Epithelial cell of alveolus of lung (primary cell): Measurements from ENCODE around the gene DPM1. TPM values are rescaled to one million over a fixed set of nuclear protein-coding genes. Genes with fewer than 3 reads are reported as not detected.

Experiments
- total RNA-seq: library from RNA; depleted of rRNA; stranded (reverse); fragments of >200 nt; gene quantifications from 2 replicates; pipeline ENCODE4 v1.2.1, GENCODE V29; 2015

The DPM1 gene
- 49.7 and 52.9 TPM in 2 replicates for total RNA-seq

DNA sequence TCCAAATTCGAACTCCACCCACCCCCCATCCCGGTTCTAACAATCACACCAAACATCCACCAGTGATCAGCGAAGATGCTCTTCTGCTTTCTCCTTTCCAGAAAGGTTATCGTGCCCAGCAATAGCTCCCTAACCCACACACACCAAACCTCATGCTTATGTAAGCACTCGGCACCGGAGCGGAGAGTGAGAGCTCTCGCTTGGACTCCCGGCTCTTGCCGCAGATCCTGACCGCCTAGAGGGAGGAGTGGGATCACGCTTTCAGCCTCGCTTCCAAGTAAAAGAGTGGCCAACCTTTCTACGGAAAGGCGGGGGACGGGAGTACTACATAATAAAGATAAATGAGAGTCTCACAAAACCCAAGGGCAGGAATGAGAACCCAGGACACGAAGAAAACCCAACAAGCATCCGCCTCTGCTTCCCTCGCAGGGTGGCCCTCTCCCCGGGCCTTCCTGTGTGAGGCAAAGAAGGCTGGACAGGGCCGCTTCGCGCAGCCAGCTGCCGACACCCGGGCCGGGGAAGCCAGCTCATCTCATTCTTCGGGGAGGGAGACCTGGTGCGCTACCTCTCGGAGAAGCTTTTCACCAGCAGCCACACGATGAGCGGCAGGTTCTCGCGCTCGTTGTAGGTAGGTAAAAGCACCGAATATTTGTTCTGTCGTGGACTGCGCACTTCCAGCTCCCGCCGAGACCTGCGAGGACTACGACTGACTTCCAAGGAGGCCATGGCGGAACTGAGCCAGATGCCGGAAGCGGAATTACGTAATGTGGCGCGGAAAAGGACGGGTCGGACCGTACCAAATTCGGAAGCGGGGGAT, at the start of gene DPM1:
Gene DPM1 (minus strand): TSS at position 735 of the 817 bp plus-strand sequence. CDS start 9 bp downstream, at position 726.

DNA sequence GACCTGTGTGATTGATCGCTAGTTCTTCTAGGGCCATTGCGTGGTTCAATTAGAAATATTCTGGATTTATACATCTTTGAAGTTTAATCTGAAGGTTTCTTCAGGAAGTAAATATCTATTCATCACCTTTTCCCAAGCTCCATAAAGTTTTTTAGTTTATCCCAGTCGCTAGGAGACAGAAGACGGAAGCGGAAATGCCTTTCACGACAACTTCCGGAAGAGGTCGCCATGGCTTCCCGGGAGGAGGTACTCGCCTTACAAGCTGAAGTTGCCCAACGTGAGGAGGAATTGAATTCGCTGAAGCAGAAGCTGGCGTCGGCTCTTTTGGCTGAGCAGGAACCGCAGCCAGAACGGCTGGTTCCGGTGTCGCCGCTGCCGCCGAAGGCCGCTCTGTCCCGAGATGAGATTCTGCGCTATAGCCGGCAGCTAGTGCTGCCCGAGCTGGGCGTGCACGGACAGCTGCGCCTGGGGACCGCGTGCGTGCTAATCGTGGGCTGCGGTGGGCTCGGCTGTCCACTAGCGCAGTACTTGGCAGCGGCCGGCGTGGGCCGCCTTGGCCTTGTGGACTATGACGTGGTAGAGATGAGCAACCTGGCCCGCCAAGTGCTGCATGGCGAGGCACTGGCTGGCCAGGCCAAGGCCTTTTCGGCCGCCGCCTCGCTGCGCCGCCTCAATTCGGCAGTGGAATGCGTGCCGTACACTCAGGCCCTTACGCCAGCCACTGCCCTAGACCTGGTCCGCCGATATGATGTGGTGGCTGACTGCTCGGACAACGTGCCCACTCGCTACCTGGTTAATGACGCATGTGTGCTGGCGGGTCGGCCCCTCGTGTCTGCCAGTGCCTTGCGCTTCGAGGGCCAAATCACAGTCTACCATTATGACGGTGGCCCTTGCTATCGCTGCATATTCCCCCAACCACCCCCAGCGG, 547 bp upstream of the DPM1 start, which contains the start of gene MOCS3:
Gene MOCS3 (plus strand): TSS at position 204 of the 928 bp plus-strand sequence. CDS start 25 bp downstream, at position 229.

GRCh38 chr20:50931306-50932015, 26.9 kb downstream of the DPM1 start, which contains the start of gene ADNP:
Gene ADNP (minus strand): TSS chr20:50931437. CDS start chr20:50903996, 27,441 bp downstream.

Other genes starting within 250 kb of the DPM1 start
- gene PARD6B, start 227.0 kb downstream of the DPM1 start, total RNA-seq: 1.0 and 1.9 TPM in 2 replicates
- gene BCAS4, start 163.5 kb downstream of the DPM1 start, total RNA-seq: 1.4 and 24.6 TPM in 2 replicates
- gene ADNP, start 27.1 kb downstream of the DPM1 start, total RNA-seq: 22.6 and 57.0 TPM in 2 replicates
- gene MOCS3, start 286 bp upstream of the DPM1 start, total RNA-seq: 5.1 and 8.3 TPM in 2 replicates
- 12.5 and 208 TPM in 2 replicates for gene KCNG1, start 64.6 kb upstream of the DPM1 start, total RNA-seq